ENCODE results near the gene MFGE8.
"Not testable (repeated sequence)": the region's sequence is repeated elsewhere in the genome, so short reads cannot be mapped to it uniquely, and the experiment has no call there.

The MFGE8 gene, protein sequence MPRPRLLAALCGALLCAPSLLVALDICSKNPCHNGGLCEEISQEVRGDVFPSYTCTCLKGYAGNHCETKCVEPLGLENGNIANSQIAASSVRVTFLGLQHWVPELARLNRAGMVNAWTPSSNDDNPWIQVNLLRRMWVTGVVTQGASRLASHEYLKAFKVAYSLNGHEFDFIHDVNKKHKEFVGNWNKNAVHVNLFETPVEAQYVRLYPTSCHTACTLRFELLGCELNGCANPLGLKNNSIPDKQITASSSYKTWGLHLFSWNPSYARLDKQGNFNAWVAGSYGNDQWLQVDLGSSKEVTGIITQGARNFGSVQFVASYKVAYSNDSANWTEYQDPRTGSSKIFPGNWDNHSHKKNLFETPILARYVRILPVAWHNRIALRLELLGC

DNA sequence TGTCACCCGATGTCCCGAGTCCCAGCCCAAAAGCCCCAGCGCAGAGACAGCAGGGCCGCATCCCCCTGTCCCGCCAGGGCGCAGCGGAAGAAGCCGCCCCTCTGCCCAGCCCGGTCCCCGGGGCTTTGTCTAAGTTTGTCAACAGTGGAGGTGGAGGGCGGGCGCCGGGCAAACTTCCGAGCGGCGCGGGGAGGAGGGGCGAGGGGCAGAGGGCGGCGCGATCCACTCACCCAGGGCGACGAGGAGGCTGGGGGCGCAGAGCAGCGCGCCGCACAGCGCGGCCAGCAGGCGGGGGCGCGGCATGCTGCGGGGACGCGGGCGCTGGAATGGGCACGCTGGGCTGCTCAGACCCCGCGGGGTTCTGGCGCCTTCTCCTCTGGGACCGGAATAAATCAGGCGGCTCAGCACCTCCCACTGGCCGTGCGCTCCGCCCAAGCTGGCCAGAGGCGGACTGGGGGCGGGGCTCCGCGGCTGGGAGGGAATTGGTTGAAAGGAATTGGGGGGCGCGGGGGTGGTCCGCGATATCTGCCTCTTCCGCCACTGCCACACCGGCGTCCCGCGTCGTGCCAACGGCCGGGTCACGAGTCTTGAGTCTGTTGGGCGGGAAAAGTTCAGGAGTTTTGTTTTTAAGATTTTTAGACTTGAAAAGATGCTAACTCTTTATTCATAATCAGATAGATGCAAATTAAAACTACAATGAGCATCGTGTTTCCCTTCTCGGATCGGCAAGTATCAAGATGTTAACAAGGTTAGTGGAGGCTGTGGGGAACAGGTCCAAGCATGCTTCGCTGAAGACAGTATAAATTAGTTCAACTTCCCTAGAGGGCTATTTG lies at the start of gene MFGE8:
Gene MFGE8 (minus strand): TSS at position 363 of the 833 bp plus-strand sequence. CDS start 60 bp downstream, at position 303.
- no peak for FAIRE-seq

DNA sequence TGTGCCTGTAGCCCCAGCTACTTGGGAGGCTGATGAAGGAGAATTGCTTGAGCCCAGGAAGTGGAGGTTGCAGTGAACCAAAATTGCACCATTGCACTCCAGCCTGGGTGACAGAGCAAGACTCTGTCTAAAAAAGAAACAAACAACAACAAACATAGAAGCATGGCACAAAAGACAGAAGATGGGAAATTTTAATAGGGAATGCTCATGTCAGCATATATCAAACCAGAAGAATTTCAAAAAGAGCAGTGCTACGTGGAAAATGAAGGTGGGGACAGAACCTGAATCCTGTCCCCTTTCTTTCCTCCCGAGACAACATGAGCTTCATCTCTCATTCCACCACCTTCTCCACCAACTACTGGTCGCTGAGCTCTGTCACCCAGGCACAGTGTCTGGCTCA lies 46.3 kb upstream of the MFGE8 start:
- FAIRE-seq: no peak

DNA sequence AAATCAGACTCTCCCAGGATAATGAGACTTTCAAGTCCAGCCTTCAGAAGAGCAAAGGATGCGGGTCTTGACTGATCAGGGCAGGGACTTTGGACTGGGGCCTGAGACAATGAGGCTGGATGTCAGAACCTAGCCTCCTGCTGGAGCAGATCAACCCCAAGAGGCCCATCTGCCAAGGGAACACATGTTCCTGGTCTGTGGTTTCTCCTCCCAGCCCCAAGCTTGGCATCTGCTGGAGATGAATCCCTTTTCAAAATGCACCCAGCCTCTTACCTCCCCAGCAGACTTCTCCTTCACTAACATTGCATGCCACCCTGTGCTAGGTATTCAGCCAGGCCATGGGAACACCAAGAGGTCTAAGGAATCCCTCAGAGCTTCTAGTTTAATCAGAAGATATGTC lies 43.7 kb upstream of the MFGE8 start:
- no peak for FAIRE-seq

DNA sequence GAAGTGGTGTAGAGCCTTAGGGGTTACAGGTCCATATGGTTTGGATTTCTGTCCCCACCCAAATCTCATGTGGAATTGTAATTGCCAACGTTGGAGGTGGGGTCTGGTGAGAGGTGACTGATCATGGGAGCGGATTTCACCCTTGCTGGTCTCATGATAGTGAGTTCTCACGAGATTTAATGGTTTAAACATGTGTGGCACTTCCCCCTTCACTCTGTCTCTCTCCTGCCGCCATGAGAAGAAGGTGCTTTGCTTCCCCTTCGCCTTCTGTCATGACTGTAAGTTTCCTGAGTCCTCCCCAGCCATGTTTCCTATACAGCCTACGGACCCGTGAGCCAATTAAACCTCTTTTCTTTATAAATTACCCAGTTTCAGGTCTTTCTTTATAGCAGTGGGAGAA lies 43.1 kb upstream of the MFGE8 start:
- no peak for FAIRE-seq

DNA sequence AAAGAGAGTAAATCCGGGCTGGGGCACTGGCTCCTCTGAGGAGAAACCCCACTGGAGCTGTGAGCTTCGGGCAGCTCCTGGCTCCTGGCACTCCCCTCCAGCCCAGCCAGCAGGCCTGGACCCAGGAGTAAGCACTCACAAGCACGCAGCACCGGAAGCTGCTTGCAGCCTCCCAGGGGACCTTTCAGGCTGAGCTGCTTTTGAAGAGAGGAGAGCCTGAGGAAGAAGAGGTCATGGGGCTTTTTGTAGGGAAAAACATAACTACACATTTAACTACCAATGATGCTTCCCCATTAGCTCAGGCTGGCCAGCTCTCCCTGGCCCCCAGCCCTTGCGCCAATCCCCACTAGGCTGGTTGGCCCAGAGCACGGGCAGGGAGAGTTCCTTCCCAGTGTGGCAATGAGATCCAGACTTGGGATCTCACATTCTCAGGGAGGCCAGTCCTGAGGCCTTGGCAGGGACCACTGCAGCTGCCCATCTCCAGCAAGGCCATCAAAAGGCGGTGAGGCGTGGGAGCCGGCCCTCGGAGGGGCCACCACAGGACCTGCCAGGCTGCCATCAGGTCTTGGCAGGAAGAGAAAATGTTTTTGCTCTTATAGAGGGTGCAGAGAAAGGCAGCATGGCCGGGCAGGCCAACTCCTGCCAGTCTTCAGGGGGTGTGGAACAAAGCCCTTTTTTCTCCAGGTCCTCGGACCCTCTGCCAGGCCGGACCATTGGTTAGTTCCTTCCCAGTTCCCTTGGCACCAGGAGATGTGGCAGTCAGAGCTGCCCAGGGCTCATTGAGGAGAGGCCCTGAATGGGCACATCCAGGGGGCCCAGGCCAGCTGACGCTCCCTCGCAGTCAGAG lies 41.5 kb upstream of the MFGE8 start:
- no peak for FAIRE-seq

DNA sequence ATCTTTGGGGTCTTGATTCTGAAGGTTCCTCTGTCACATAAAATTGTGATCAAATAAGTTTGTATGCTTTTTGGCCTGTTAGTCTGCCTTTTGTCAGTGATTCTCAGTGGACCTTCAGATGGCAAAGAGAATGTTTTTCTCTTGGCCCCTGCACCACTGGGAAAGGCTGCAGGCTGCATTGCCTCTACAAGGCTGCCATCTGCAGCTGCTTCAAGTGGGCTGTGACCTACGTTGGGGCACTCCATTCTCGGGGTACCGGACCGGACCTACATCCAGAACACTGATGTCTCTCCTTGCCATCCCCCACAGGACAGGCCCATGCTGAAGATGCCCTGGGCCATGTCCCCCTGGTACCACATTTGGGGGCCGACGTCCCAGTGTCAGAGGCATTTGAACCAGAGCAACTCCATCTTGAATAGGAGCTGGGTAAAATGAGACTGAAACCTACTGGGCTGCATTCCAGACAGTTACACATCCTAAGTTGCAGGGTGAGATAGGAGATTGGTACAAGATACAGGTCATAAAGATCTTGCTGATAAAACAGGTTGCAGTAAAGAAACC lies 37.5 kb upstream of the MFGE8 start:
- no peak for FAIRE-seq

DNA sequence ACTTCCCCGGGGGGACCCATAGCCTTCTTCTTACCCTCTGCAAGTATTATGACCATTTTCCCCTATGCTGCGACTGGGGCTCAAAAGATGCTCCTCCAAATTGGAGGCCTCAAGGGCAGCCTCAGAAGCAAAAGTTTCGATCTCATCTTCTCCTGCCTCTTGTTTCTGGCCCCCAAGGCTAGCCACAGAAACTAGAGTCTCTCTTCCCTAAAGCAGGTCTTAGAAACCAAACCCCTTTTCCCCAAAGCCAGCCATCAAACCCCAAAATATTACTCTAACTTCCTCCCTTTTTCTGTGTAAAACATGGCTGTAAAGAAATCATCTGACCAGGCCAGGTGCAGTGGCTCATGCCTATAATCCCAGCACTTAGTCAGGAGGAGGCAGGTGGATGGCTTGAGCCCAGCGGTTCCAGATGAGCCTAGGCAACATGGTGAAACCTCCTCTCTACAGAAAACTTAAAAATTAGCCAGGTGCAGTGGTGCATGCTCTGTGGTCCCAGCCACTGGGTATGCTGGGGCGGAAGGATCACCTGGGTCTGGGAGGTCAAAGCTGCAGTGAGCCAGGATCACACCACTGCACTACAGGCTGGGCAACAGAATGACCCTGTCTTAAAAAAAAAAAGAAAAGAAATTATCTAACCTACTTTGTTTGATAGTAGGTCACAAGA lies 36.7 kb upstream of the MFGE8 start:
- no peak for FAIRE-seq

DNA sequence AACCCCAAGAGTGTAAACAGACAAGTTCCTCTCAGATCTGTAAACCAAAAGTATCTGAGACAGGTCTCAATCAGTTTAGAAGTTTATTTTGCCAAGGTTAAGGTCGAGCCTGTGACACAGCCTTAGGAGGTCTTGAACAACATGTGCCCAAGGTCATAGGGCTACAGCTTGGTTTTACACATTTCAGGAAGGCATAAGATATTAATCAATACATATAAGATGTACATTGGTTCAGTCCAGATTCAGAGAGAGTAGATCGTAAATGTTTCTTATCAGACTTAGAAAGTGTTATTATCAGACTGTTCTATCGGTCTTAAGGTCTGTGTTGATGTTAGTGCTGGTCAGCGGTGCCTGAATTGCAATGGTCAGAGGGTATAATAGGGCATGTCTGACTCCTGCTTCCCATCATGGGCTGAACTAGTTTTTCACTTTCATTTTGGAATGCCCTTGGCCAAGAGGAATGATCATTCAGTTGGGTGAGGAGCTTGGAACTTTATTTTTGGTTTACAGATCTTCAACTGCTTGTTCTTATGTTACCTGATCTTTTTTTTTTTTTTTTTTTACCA lies 27.0 kb upstream of the MFGE8 start:
- FAIRE-seq: no peak

DNA sequence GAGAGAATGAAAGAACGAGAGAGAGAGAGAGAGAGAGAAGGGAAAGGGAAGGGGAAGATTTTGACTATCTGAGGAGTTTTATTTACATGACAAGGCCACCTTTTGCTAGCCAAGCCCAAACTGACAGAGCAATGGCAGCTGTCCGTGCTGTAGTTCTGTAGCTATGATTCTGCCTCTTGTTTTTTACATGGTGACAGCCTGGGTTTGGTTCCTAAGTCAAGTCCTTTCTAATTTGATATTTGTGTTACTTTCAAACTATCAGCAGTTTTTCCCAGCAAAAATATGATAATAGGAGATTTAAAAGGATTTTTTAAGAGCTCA lies 26.3 kb upstream of the MFGE8 start:
- no peak for FAIRE-seq

DNA sequence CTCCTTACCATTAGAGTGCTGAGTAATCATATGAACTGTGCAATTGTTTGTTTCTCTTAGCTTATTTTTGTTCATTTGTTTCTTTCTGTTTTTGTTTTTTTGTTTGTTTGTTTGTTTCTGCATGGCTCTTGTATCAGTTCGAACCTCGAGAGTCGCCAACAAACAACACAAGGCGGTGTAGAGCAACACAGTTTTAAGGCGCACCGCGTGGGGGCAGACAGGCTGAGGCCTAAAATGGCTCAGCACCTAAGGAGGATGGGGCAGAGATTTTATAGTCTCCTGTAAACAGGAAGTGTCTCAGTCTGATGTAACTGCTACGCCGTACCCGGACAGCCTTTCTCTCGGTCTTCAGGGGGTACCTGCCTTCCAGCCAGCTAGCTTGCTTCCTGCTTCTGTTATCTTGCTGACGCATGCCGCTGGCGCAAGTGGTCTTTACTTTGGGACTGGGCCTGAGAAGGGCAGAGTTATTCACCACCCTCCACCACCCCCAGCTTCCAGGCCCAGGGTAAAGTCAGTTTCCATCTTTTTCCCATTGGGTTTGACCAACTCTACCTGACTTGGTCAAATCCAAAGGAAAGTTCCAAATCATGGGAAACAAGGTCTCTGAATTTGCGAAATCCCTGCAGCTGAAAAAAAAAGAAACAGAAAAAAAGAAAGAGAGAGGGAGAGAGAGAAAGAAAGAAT lies 25.8 kb upstream of the MFGE8 start:
- FAIRE-seq: no peak

DNA sequence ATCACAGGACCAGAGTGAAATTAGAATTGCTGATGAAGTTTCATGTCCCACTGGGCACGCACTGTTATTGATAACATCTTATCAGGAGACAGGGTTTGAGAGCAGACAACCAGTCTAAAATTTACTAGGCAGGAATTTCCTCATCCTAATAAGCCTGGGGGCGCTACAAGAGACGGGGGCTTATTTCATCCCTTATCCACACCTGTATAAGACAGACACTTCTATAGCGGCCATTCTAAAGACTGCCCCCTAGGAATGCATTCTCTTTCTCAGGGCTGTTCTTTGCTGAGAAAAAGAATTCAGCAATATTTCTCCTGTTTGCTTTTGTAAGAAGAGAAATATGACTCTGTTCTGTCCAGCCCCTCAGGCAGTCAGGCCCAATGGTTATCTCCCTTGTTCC lies 21.3 kb upstream of the MFGE8 start:
- FAIRE-seq: not testable (repeated sequence)

DNA sequence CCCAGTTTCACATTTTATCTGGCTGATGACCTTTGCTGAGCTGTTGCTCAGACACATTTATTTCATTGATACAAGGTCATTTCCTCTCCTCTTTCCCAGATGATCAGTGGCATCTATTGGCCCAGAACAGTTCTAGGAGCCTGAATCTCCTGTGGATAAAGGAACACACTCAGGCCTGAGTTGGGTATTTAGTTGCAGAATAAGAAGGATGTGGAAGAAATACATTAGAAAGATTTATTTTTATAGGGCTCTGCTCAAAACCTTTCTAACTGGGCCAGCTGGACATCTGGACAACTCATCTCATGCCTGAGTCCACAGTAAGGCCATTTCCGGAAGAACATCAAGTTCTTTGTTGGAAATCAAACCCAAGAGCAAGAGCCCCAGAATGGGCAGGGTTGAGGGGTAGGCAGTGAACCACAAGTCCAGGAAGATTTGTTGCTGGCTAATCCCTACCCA lies 19.7 kb upstream of the MFGE8 start:
- no peak for FAIRE-seq

DNA sequence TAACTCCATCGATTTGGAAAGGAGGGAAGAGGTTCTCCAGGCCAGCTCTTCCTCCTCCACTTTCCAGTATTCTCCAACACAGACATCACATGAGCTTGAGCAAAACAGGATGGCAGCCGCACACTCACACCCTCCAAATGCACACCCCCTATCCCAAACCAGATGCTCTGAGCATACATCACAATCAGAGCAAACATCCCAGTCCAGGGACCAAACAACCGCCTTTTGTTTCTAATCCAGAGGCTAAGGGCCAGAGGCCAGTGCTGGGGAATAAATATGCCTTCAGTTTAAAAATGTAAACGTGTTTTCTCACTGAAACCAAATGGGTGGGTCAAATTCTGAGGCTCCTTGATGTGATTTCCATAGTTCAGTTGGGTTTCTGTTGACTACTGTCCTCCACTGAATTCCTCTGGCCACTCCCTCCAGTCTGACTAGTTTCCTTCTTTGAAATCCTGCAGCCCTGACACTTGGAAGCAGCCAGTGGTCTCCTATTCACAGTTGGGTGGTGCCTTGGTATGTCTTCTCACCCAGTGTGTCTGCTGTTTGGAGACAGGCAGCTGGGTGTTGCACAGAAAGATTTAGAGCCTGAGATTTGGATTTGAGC lies 19.2 kb upstream of the MFGE8 start:
- FAIRE-seq: no peak

DNA sequence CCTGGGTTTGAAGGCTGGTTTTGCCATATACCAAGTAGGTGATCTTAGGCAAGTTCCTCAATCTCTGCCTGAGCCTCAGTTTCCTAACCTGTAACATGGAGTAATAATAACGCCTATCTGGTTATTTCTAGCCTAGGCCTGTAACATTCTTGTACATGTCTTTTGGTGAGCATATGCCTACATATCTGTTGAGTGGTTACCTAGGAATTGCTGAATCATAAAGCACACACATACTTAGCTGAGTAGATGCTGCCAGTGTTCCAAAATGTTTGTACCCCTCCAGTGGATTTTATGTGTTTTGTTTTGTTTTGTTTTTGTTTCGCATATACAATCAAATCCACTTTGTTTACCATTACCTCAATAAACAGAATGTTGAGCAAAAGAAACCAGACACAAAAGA lies 17.4 kb upstream of the MFGE8 start:
- FAIRE-seq: no peak

DNA sequence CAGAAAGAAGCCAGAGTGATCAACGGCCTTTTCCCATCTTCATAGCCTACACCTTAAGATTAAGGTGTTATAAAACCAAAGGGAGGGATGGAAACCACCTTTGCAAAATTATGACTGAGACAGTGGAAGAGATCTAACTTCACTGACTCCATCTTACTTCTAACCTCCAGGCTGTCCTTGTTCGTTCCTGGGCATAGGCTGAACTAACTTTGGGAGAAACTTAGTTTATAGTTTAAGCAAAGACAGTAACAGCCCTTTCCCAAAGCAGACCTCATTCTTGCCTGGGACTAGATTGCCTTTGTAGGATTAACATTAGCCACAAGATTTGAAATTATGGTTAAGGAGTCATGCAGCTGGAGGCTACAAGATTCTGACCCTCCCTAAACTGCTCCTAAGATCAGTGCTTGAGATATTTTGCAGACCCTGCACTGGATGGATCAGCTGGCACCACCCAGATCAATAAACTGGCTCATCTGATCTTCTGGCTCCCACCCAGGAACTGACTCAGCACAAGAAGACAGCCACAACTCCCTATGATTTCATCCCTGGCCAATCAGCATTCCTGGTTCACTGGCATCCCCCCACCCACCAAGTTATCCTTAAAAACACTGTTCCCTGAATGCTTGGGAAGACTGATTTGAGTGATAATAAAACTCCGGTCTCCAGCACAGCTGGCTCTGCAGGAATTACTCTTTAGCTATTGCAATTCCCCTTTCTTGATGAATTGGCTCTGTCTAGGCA lies 16.3 kb upstream of the MFGE8 start:
- FAIRE-seq: not testable (repeated sequence)

DNA sequence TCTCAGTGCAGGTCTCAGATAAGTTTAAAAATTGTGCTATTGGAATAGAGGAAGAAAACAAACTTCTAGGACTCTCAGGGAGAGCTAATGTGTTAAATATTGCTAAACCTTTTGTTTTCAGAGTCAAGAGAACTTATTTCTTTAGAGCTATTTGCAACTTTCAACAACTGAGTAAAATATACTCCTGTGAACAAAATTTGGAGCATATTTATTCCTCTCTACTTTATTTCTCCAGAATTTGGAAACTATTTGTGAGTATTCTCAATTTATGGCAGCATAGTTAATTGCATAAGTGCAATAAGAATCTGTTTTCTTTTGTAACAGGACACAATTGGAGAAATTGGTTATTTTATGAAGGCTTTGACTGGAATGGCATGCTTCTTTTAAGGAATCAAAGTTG lies 15.0 kb upstream of the MFGE8 start:
- FAIRE-seq: not testable (repeated sequence)

DNA sequence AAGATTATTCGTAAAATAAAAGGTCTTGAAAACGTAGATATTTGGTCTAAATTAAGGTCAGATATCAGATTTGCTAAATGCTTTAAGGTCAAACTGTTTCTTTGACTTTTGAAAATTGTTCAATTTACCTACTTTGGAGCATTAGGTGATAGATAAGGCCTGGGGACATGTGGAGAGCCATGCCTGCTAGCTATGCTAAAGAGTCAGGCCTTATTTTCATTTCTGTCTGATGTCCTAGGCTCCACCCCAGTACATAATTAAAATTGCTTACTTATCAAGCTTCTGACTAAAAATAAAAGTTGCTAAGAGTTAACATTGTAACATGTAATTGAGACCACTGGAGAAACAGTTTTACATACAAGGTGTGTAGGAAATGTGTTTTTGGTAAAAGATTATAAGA lies 12.5 kb upstream of the MFGE8 start:
- FAIRE-seq: not testable (repeated sequence)

DNA sequence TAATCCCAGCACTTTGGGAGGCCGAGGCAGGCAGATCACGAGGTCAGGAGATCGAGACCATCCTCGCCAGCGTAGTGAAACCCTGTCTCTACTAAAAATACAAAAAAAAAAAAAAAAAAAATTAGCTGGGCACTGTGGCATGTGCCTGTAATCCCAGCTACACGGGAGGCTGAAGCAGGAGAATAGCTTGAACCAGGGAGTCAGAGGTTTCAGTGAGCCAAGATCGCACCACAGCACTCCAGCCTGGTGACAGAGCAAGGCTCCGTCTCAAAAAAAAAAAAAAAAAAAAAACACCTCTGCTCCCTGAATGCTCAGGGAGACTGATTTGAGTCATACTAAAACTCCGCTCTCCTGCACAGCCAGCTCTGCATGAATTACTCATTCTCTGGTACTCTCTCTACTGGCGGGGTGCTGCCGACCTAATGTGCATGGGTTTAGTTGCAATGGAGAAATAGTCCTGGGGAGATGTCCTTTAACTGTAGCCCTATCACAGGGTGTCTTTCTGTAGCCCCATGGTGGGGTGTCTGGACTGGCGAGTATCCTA lies 7.8 kb upstream of the MFGE8 start:
- not testable (repeated sequence) for FAIRE-seq

DNA sequence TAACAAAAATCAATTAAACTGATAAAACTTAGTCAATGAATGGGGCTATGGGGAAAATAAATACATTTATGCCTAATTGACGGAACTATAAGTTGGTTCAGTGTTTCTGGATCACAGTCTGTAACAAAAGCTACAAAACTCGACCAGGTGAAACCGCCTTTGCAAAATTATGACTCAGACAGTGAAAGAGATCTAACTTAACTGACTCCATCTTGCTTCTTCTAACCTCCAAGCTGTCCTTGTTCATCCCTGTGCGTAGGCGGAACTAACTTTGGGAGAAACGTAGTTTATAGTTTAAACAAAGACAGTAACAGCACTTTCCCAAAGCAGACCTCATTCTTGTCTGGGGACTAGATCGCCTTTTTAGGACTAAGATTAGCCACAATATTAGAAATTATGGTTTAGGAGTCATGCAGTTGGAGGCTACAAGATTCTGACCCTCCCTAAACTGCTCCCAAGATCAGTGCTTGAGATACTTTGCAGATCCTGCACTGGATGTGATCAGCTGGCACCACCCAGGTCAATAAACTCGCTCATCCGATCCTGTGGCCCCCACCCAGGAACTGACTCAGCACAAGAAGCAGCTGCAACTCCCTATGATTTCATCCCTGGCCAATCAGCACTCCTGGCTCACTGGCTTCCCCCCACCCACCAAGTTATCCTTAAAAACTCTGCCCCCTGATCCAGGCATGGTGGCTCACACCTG lies 7.2 kb upstream of the MFGE8 start:
- no peak for FAIRE-seq

Measured in endometrium (tissue), 2 donors.